Activated CD4-positive, alpha-beta T cell treated with anti-CD3 and anti-CD28 coated beads for 36 hours (primary cell): ENCODE measurements around the gene FHAD1. TPM values are rescaled to one million over a fixed set of nuclear protein-coding genes. Genes with fewer than 3 reads are reported as not detected.

Source experiments
- ATAC-seq: fragments of 200-7000 bp; cut with Tn5 transposase; one replicate; pipeline ENCODE4 v1.10.0; 2021; ENCODE audit warnings: mild to moderate bottlenecking, moderate library complexity
- CTCF ChIA-PET: fragments of 350-600 bp; sonication (Branson Sonifier 250); formaldehyde crosslinking; loops from one replicate; lab custom pipeline; 2021; ENCODE audit warnings: antibody characterized with exemption; lab: Charles Lee
- POLR2A ChIA-PET: fragments of 350-600 bp; sonication (Branson Sonifier 250); formaldehyde crosslinking; loops from one replicate; lab custom pipeline; 2021; ENCODE audit warnings: antibody characterized with exemption, inconsistent platforms; lab: Charles Lee
- DNase-seq: peaks from one replicate; pipeline ENCODE4 v3.0.0-alpha.2; 2020
- H3K27ac Mint-ChIP-seq: one replicate; pipeline ENCODE4 v1.8.0; 2021; ENCODE audit warnings: mixed read lengths
- H3K27me3 Mint-ChIP-seq: one replicate; pipeline ENCODE4 v1.8.0; 2021; ENCODE audit warnings: mixed read lengths
- H3K36me3 Mint-ChIP-seq: one replicate; pipeline ENCODE4 v1.8.0; 2021; ENCODE audit warnings: low read depth, mixed read lengths
- H3K4me1 Mint-ChIP-seq: one replicate; pipeline ENCODE4 v1.8.0; 2021; ENCODE audit warnings: mixed read lengths
- H3K4me3 Mint-ChIP-seq: one replicate; pipeline ENCODE4 v1.8.0; 2021; ENCODE audit warnings: mild to moderate bottlenecking, moderate library complexity, mixed read lengths
- H3K9me3 Mint-ChIP-seq: one replicate; pipeline ENCODE4 v1.8.0; 2021; ENCODE audit warnings: low read depth, mixed read lengths
- intact Hi-C, 2 experiments: fragments of 100-400 bp; cut with DNase I in 1 of 2; cut with micrococcal nuclease in 1 of 2; formaldehyde crosslinking; loops; one replicate each; pipeline versions ENCODE4 v1.14.2 to v1.15.1; 2022 to 2024; cut with DNase I, micrococcal nuclease
- total RNA-seq, 2 experiments: library from RNA; stranded (reverse); gene quantifications; one replicate each; pipeline ENCODE4 v1.2.3, GENCODE V29; 2021

The FHAD1 gene
- total RNA-seq, 2 experiments from 2014 or later = 0.21 to 0.53 TPM

GRCh38 chr1:15251857-15252835 lies 5.1 kb downstream of the FHAD1 start:
- Mint-ChIP-seq H3K27me3 (peaks cover 19% of the 10 kb centered on the region), H3K27ac (peak overlapping the region; percentile 61), H3K4me1 (peaks cover 64% of the 10 kb centered on the region), H3K4me3 (no peak overlapping the region), H3K36me3 (no peaks in the 10 kb centered on the region), H3K9me3 (no peaks in the 10 kb centered on the region)
- DNase-seq (no peak), ATAC-seq (no peak)
- ChIA-PET POLR2A (interaction anchor here (0.6 kb wide), 1 partner anchor 10 kb away, joined by 9 read pairs; no protein-coding TSS in a partner anchor), CTCF (interaction anchor here (0.6 to 1.5 kb wide), 4 partner anchors 36 to 153 kb away, joined by 3 to 4 read pairs (median 3); no protein-coding TSS in a partner anchor)
- intact Hi-C loops = no loop called here

- H3K27me3 Mint-ChIP-seq = peaks cover 9% of the 10 kb centered on the region
- CTCF ChIA-PET = interaction anchor here (0.6 to 1.2 kb wide), 5 partner anchors 11 to 126 kb away, joined by 3 to 4 read pairs (median 4); no protein-coding TSS in a partner anchor
- intact Hi-C loops = no loop called here
These were observed 7.5 kb downstream of the FHAD1 start for GRCh38 chr1:15254559-15254958.

GRCh38 chr1:15255582-15256149 lies 8.6 kb downstream of the FHAD1 start:
- H3K27ac Mint-ChIP-seq = no peak overlapping the region
- intact Hi-C loops = no loop called here
- H3K4me3 Mint-ChIP-seq = no peak overlapping the region
- DNase-seq = no peak
- ChIA-PET POLR2A (no interaction called here), CTCF (no interaction called here)
- no peaks in the 10 kb centered on the region for H3K36me3 Mint-ChIP-seq
- H3K27me3 Mint-ChIP-seq = peaks cover 5% of the 10 kb centered on the region
- peaks cover 33% of the 10 kb centered on the region for H3K4me1 Mint-ChIP-seq
- H3K9me3 Mint-ChIP-seq = no peaks in the 10 kb centered on the region
- no peak for ATAC-seq

More at GRCh38 chr1:15254559-15254958, 7.5 kb downstream of the FHAD1 start:
- no peak for ATAC-seq
- Mint-ChIP-seq H3K9me3 (no peaks in the 10 kb centered on the region), H3K36me3 (no peaks in the 10 kb centered on the region), H3K4me3 (no peak overlapping the region), H3K4me1 (peaks cover 42% of the 10 kb centered on the region), H3K27ac (no peak overlapping the region)
- no peak for DNase-seq
- POLR2A ChIA-PET = no interaction called here

- H3K9me3 Mint-ChIP-seq = no peaks in the 10 kb centered on the region
These were observed 9.6 kb downstream of the FHAD1 start for GRCh38 chr1:15256584-15256983.

GRCh38 chr1:15257309-15257708 lies 10.3 kb downstream of the FHAD1 start:
- Mint-ChIP-seq H3K9me3 (no peaks in the 10 kb centered on the region), H3K27me3 (peaks cover 15% of the 10 kb centered on the region), H3K4me1 (peaks cover 36% of the 10 kb centered on the region), H3K27ac (no peak overlapping the region), H3K4me3 (no peak overlapping the region), H3K36me3 (no peaks in the 10 kb centered on the region)
- ChIA-PET CTCF (no interaction called here), POLR2A (no interaction called here)
- ATAC-seq = no peak
- intact Hi-C loops = no loop called here
- DNase-seq = no peak

More at GRCh38 chr1:15256584-15256983, 9.6 kb downstream of the FHAD1 start:
- DNase-seq (no peak), ATAC-seq (no peak)
- Mint-ChIP-seq H3K27ac (no peak overlapping the region), H3K4me3 (no peak overlapping the region), H3K27me3 (peaks cover 13% of the 10 kb centered on the region), H3K4me1 (peaks cover 36% of the 10 kb centered on the region), H3K36me3 (no peaks in the 10 kb centered on the region)
- CTCF ChIA-PET = no interaction called here
- intact Hi-C loops = no loop called here
- POLR2A ChIA-PET = no interaction called here

- peaks cover 26% of the 10 kb centered on the region for H3K27me3 Mint-ChIP-seq
- CTCF ChIA-PET = no interaction called here
- intact Hi-C loops = no loop called here
- peaks cover 20% of the 10 kb centered on the region for H3K4me1 Mint-ChIP-seq
- POLR2A ChIA-PET = no interaction called here
- ATAC-seq = no peak
- no peak overlapping the region for H3K4me3 Mint-ChIP-seq
- no peak overlapping the region for H3K27ac Mint-ChIP-seq
- H3K9me3 Mint-ChIP-seq = no peaks in the 10 kb centered on the region
- H3K36me3 Mint-ChIP-seq = no peaks in the 10 kb centered on the region
- DNase-seq = no peak
These were observed 12.0 kb downstream of the FHAD1 start for GRCh38 chr1:15258833-15259621.

- Mint-ChIP-seq H3K27me3 (peaks cover 30% of the 10 kb centered on the region), H3K9me3 (peaks cover under 1% of the 10 kb centered on the region), H3K4me1 (peaks cover 18% of the 10 kb centered on the region), H3K4me3 (no peak overlapping the region), H3K27ac (no peak overlapping the region), H3K36me3 (no peaks in the 10 kb centered on the region)
- ATAC-seq (no peak), DNase-seq (no peak)
- intact Hi-C loops = no loop called here
- ChIA-PET POLR2A (no interaction called here), CTCF (no interaction called here)
These were observed 12.6 kb downstream of the FHAD1 start for GRCh38 chr1:15259622-15260007.

GRCh38 chr1:15260418-15261154 lies 13.6 kb downstream of the FHAD1 start:
- ChIA-PET CTCF (interaction anchor here (0.9 to 2.1 kb wide), 3 partner anchors 12 to 132 kb away, joined by 3 to 7 read pairs (median 7); no protein-coding TSS in a partner anchor), POLR2A (no interaction called here)
- Mint-ChIP-seq H3K4me3 (no peak overlapping the region), H3K27ac (no peak overlapping the region), H3K9me3 (peaks cover 2% of the 10 kb centered on the region), H3K4me1 (peaks cover 18% of the 10 kb centered on the region), H3K36me3 (no peaks in the 10 kb centered on the region), H3K27me3 (peaks cover 33% of the 10 kb centered on the region)
- no peak for ATAC-seq
- intact Hi-C loops = no loop called here
- DNase-seq = no peak

GRCh38 chr1:15261155-15262002 lies 14.4 kb downstream of the FHAD1 start:
- peaks cover 34% of the 10 kb centered on the region for H3K27me3 Mint-ChIP-seq
- no peaks in the 10 kb centered on the region for H3K36me3 Mint-ChIP-seq
- ChIA-PET POLR2A (no interaction called here), CTCF (interaction anchor here (0.7 to 2.1 kb wide), 7 partner anchors 11 to 262 kb away, joined by 3 to 7 read pairs (median 3); no protein-coding TSS in a partner anchor)
- peaks cover 2% of the 10 kb centered on the region for H3K9me3 Mint-ChIP-seq
- ATAC-seq (peak; percentile 88), DNase-seq (peak; percentile 61)
- H3K4me1 Mint-ChIP-seq = peaks cover 18% of the 10 kb centered on the region
- peak overlapping the region; percentile 23 for H3K4me3 Mint-ChIP-seq
- intact Hi-C loops = no loop called here
- peak overlapping the region; percentile 2 for H3K27ac Mint-ChIP-seq

- H3K36me3 Mint-ChIP-seq = no peaks in the 10 kb centered on the region
- ChIA-PET CTCF (interaction anchor here (0.8 to 2.1 kb wide), 5 partner anchors 10 to 133 kb away, joined by 3 to 7 read pairs (median 3); no protein-coding TSS in a partner anchor), POLR2A (no interaction called here)
- H3K27ac Mint-ChIP-seq = no peak overlapping the region
- H3K27me3 Mint-ChIP-seq = peaks cover 36% of the 10 kb centered on the region
- no peak for DNase-seq
- no peak for ATAC-seq
- H3K4me3 Mint-ChIP-seq = peak overlapping the region; percentile 23
- intact Hi-C loops = no loop called here
- peaks cover 18% of the 10 kb centered on the region for H3K4me1 Mint-ChIP-seq
- peaks cover 2% of the 10 kb centered on the region for H3K9me3 Mint-ChIP-seq
These were observed 15.0 kb downstream of the FHAD1 start for GRCh38 chr1:15262003-15262377.
